ENCODE data around the gene SLC39A5. TPM values are rescaled to one million over a fixed set of nuclear protein-coding genes. Genes with fewer than 3 reads are reported as not detected.

The SLC39A5 gene
- total and polyA plus RNA-seq, 2 of the 8 experiments (the other 6 are each of a cell fraction or from before 2014, with no cell fraction given): 0.27 TPM; not detected in 1

GRCh38 chr12:56231184-56231582 is 1.3 kb downstream of the SLC39A5 start:
- Histone ChIP-seq H3K9ac (replicated peaks in 1 of 4; ENCODE audit: extremely low read depth in 1 of 4, low read depth in 3 of 4, low read length in 3 of 4) (no peak overlapping the region), H3K4me1 (replicated peaks in 1 of 4; ENCODE audit: control insufficient read depth in 3 of 4, insufficient read depth in 4 of 4, low read length in 3 of 4) (peaks cover 0 to 6% (median 0%) of the 10 kb centered on the region in 4 experiments; a peak in 3 of 7 replicates), H3K56ac (replicated peaks; ENCODE audit: insufficient read length, low read depth, low read length) (no peak overlapping the region), H3K23me2 (ENCODE audit: low read depth, low read length) (no peaks in the 10 kb centered on the region), H3K23ac (ENCODE audit: insufficient read length) (no peak overlapping the region), H3K18ac (ENCODE audit: extremely low read depth, low read length) (no peak overlapping the region), H2AFZ (ENCODE audit: low read length) (no peak overlapping the region), H3K36me3 (ENCODE audit: control insufficient read depth in 2 of 4, insufficient read depth in 4 of 4, low read length in 3 of 4) (peaks cover 0 to under 1% (median under 1%) of the 10 kb centered on the region in 4 experiments; a peak in 1 of 8 replicates), H4K5ac (ENCODE audit: insufficient read length, low read depth, low read length) (no peak overlapping the region), H3K14ac (ENCODE audit: insufficient read length) (no peak overlapping the region), H3K79me2 (ENCODE audit: control insufficient read depth in 1 of 2, insufficient read depth in 2 of 2, low read length in 2 of 2) (no peaks in the 10 kb centered on the region), H4K91ac (replicated peaks; ENCODE audit: insufficient read length, low read length) (no peak overlapping the region), H3K4me3 (ENCODE audit: extremely low read depth in 1 of 4, insufficient read depth in 2 of 4, low read depth in 3 of 4, low read length in 4 of 4) (no peak overlapping the region), H4K20me1 (replicated peaks in 1 of 2; ENCODE audit: control insufficient read depth in 1 of 2, insufficient read depth in 2 of 2, low read length in 2 of 2) (no peaks in the 10 kb centered on the region), H2AK5ac (ENCODE audit: low read depth, low read length) (no peak overlapping the region), H3K27me3 (replicated peaks in 1 of 4; ENCODE audit: control insufficient read depth in 3 of 4, extremely low read depth in 1 of 4, insufficient read depth in 3 of 4, low read length in 3 of 4) (0 out of 7 replicates have a peak, but pooled peaks cover 0 to 2% (median 0%) of the 10 kb centered on the region in 4 experiments), H3K4me2 (ENCODE audit: insufficient read depth in 1 of 2, low read depth in 2 of 2, low read length in 2 of 2) (no peak overlapping the region), H4K8ac (ENCODE audit: extremely low read depth, insufficient read depth, low read length) (peak overlapping the region; percentile 76; the same call in 1 of the 2 replicates), H3K9me3 (ENCODE audit: insufficient read depth in 2 of 2, low read depth in 1 of 2, low read length in 1 of 2) (no peaks in the 10 kb centered on the region), H2BK15ac (ENCODE audit: low read length) (no peak overlapping the region), H2BK20ac (ENCODE audit: low read length) (no peak overlapping the region), H3K4ac (replicated peaks; ENCODE audit: insufficient read length, low read depth, low read length) (no peak overlapping the region), H3K27ac (ENCODE audit: low read depth, low read length) (no peak overlapping the region), H2BK12ac (ENCODE audit: low read depth, low read length) (no peak overlapping the region), H2BK5ac (ENCODE audit: low read depth, low read length) (no peak overlapping the region), H3K79me1 (ENCODE audit: low read depth, low read length) (peaks cover under 1% of the 10 kb centered on the region; the same call in 1 of the 2 replicates), H2BK120ac (replicated peaks; ENCODE audit: low read depth, low read length) (no peak overlapping the region)
- no peak for DNase-seq (ENCODE audit: low read depth in 1 of 2, low spot score in 2 of 2)
- no peak for FAIRE-seq
- TF ChIP-seq KDM4A (IDR thresholded peaks at IDR 0.05; ENCODE audit: low read depth, low read length, severe bottlenecking) (no peak), SIX5 (IDR thresholded peaks at IDR 0.05; ENCODE audit: low read depth, low read length) (no peak), TAF7 (optimal IDR thresholded peaks at IDR 0.05; ENCODE audit: borderline replicate concordance, low read depth, low read length) (no peak), KDM5A (IDR thresholded peaks at IDR 0.05; ENCODE audit: low read length) (no peak), RXRA (IDR thresholded peaks at IDR 0.05; ENCODE audit: insufficient read depth, low read depth, low read length) (no peak), YY1 (IDR thresholded peaks at IDR 0.05; ENCODE audit: low read depth, low read length) (no peak), RBBP5 (IDR thresholded peaks at IDR 0.05; ENCODE audit: borderline replicate concordance, low read depth, low read length) (no peak), CREB1 (IDR thresholded peaks at IDR 0.05) (no peak), ZNF274 (IDR thresholded peaks at IDR 0.05; ENCODE audit: borderline replicate concordance, extremely low read depth, low read length) (no peak), HDAC2 (IDR thresholded peaks at IDR 0.05; ENCODE audit: borderline replicate concordance in 1 of 2, low read depth in 2 of 2, low read length in 2 of 2) (no peak), JUND (IDR thresholded peaks at IDR 0.05; ENCODE audit: low read length) (no peak), CEBPB (IDR thresholded peaks at IDR 0.05; ENCODE audit: low read depth, low read length) (no peak), MAFK (IDR thresholded peaks at IDR 0.05; ENCODE audit: low read depth, low read length) (no peak)
- POLR2A ChIA-PET (ENCODE audit: partially characterized antibody): interaction anchor here (0.7 to 8.6 kb wide), 14 partner anchors 9 to 181 kb away, joined by 3 to 65 read pairs (median 4); partner anchors contain the start of genes ANKRD52, CS, MYL6 and RNF41
- WGBS, 2 experiments (ENCODE audit: extremely low coverage in 1 of 2, insufficient coverage in 1 of 2, insufficient read length in 1 of 2, insufficient replicate concordance in 2 of 2, low coverage in 1 of 2, low lambda C conversion rate in 2 of 2, missing lambda C conversion rate in 1 of 2): 95% methylated on average over 11 of the region's 11 CpGs; no CpG with 5 or more reads in 1 of the 2 experiments
- CTCF ChIA-PET (ENCODE audit: partially characterized antibody): interaction anchor here (0.7 to 10.5 kb wide), 14 partner anchors 9 to 230 kb away, joined by 3 to 72 read pairs (median 4); partner anchors contain the start of genes ANKRD52, COQ10A, RNF41 and SMARCC2
